ENCODE results near the gene TOM1L2. TPM values are rescaled to one million over a fixed set of nuclear protein-coding genes. Genes with fewer than 3 reads are reported as not detected.

Gene TOM1L2
- total RNA-seq, 4 donors from 2014 or later = 15.6 to 85.9 (median 34.9) TPM

- H3K9me3 ChIP-seq = no peaks in the 10 kb centered on the region
- intact Hi-C loops (cut with DNase I; ENCODE audit: low total_unique reads) = no loop called here
- TF ChIP-seq POLR2A (IDR thresholded peaks at IDR 0.05) (no peak), CTCF (IDR thresholded peaks at IDR 0.05) (no peak)
- H3K27ac ChIP-seq = no peak overlapping the region
- DNase-seq = no peak
- H3K36me3 ChIP-seq = no peaks in the 10 kb centered on the region
- no peak overlapping the region for H3K4me3 ChIP-seq
- H3K27me3 ChIP-seq = no peaks in the 10 kb centered on the region
- no peaks in the 10 kb centered on the region for H3K4me1 ChIP-seq
These were observed 21.4 kb downstream of the TOM1L2 start for GRCh38 chr17:17950806-17951205.

- no peak overlapping the region for H3K27ac ChIP-seq
- DNase-seq = no peak
- no peaks in the 10 kb centered on the region for H3K36me3 ChIP-seq
- no peaks in the 10 kb centered on the region for H3K27me3 ChIP-seq
- no peaks in the 10 kb centered on the region for H3K4me1 ChIP-seq
- H3K9me3 ChIP-seq = no peaks in the 10 kb centered on the region
- no peak for TF ChIP-seq POLR2A (IDR thresholded peaks at IDR 0.05)
- intact Hi-C loops (cut with DNase I; ENCODE audit: low total_unique reads) = no loop called here
- no peak overlapping the region for H3K4me3 ChIP-seq
These were observed 21.9 kb downstream of the TOM1L2 start for GRCh38 chr17:17950347-17950746.

GRCh38 chr17:17947966-17948365 is 24.2 kb downstream of the TOM1L2 start:
- Histone ChIP-seq H3K4me3 (no peak overlapping the region), H3K27ac (no peak overlapping the region), H3K27me3 (no peaks in the 10 kb centered on the region), H3K4me1 (peaks cover 6 to 9% of the 10 kb centered on the region in 2 donors), H3K36me3 (no peaks in the 10 kb centered on the region), H3K9me3 (no peaks in the 10 kb centered on the region)
- intact Hi-C loops (cut with DNase I; ENCODE audit: low total_unique reads) = no loop called here
- DNase-seq = no peak
- TF ChIP-seq CTCF (IDR thresholded peaks at IDR 0.05) (no peak), POLR2A (IDR thresholded peaks at IDR 0.05) (no peak)

- H3K27me3 ChIP-seq = no peaks in the 10 kb centered on the region
- H3K4me3 ChIP-seq = no peak overlapping the region
- intact Hi-C loops (cut with DNase I; ENCODE audit: low total_unique reads) = no loop called here
- H3K27ac ChIP-seq = no peak overlapping the region
- peaks cover 6 to 9% of the 10 kb centered on the region in 2 donors for H3K4me1 ChIP-seq
- no peaks in the 10 kb centered on the region for H3K9me3 ChIP-seq
- DNase-seq = no peak
- no peaks in the 10 kb centered on the region for H3K36me3 ChIP-seq
- TF ChIP-seq POLR2A (IDR thresholded peaks at IDR 0.05) (no peak), CTCF (IDR thresholded peaks at IDR 0.05) (no peak)
These were observed 24.9 kb downstream of the TOM1L2 start for GRCh38 chr17:17947309-17947708.

- TF ChIP-seq CTCF (IDR thresholded peaks at IDR 0.05) (no peak), POLR2A (IDR thresholded peaks at IDR 0.05) (no peak)
- H3K4me3 ChIP-seq = no peak overlapping the region
- H3K4me1 ChIP-seq = peaks cover 6 to 9% of the 10 kb centered on the region in 2 donors
- no peaks in the 10 kb centered on the region for H3K27me3 ChIP-seq
- no peaks in the 10 kb centered on the region for H3K9me3 ChIP-seq
- no peak overlapping the region for H3K27ac ChIP-seq
- H3K36me3 ChIP-seq = no peaks in the 10 kb centered on the region
- intact Hi-C loops (cut with DNase I; ENCODE audit: low total_unique reads) = no loop called here
- DNase-seq = no peak
These were observed 26.1 kb downstream of the TOM1L2 start for GRCh38 chr17:17946093-17946492.

GRCh38 chr17:17944743-17945142 is 27.5 kb downstream of the TOM1L2 start:
- Histone ChIP-seq H3K36me3 (no peaks in the 10 kb centered on the region), H3K27ac (peak overlapping the region; percentile 51)

More at GRCh38 chr17:17944743-17945142, 27.5 kb downstream of the TOM1L2 start:
- Histone ChIP-seq H3K4me1 (peaks cover 6 to 9% of the 10 kb centered on the region in 2 donors), H3K4me3 (no peak overlapping the region), H3K9me3 (no peaks in the 10 kb centered on the region), H3K27me3 (no peaks in the 10 kb centered on the region)
- intact Hi-C loops (cut with DNase I; ENCODE audit: low total_unique reads) = no loop called here
- TF ChIP-seq POLR2A (IDR thresholded peaks at IDR 0.05) (no peak), CTCF (IDR thresholded peaks at IDR 0.05) (no peak)
- DNase-seq = no peak

Data from uterus (tissue), 4 donors.